Stimulated activated CD8-positive, alpha-beta memory T cell treated with anti-CD3 and anti-CD28 coated beads, Interleukin-15, amount 100 ng/mL, for 48 hours (primary cell): ENCODE results near the gene ENTHD1.

Source experiments
- DNase-seq, 2 donors: peaks; one replicate each; pipeline ENCODE4 v3.0.0-alpha.2; 2020; ENCODE audit warnings: low read depth in 2 of 2

ENTHD1 gene

GRCh38 chr22:39731881-39732555 lies 161.5 kb downstream of the ENTHD1 start:
- DNase-seq = no peak

- DNase-seq = no peak
Observed at GRCh38 chr22:39731481-39731880, 162.1 kb downstream of the ENTHD1 start.

- DNase-seq = no peak
Observed at GRCh38 chr22:39729141-39729934, 164.2 kb downstream of the ENTHD1 start.

GRCh38 chr22:39728236-39728860 lies 165.2 kb downstream of the ENTHD1 start:
- no peak for DNase-seq

GRCh38 chr22:39727541-39727940 lies 166.0 kb downstream of the ENTHD1 start:
- no peak for DNase-seq

- no peak for DNase-seq
Observed at GRCh38 chr22:39725351-39726035, 168.1 kb downstream of the ENTHD1 start.

GRCh38 chr22:39724857-39725256 lies 168.7 kb downstream of the ENTHD1 start:
- DNase-seq = no peak

- DNase-seq = no peak
Observed at GRCh38 chr22:39724390-39724789, 169.2 kb downstream of the ENTHD1 start.

GRCh38 chr22:39723899-39724351 lies 169.6 kb downstream of the ENTHD1 start:
- no peak for DNase-seq

- no peak for DNase-seq
Observed at GRCh38 chr22:39723463-39723862, 170.1 kb downstream of the ENTHD1 start.

- no peak for DNase-seq
Observed at GRCh38 chr22:39722501-39722900, 171.1 kb downstream of the ENTHD1 start.

- DNase-seq = no peak
Observed at GRCh38 chr22:39722032-39722325, 171.6 kb downstream of the ENTHD1 start.

GRCh38 chr22:39721206-39722031 lies 172.1 kb downstream of the ENTHD1 start:
- DNase-seq = no peak

GRCh38 chr22:39719559-39720450 lies 173.8 kb downstream of the ENTHD1 start:
- DNase-seq = no peak

- no peak for DNase-seq
Observed at GRCh38 chr22:39718921-39719475, 174.6 kb downstream of the ENTHD1 start.

- DNase-seq = no peak
Observed at GRCh38 chr22:39718206-39718605, 175.4 kb downstream of the ENTHD1 start.

- DNase-seq = no peak
Observed at GRCh38 chr22:39717099-39717498, 176.5 kb downstream of the ENTHD1 start.

GRCh38 chr22:39716534-39716933 lies 177.0 kb downstream of the ENTHD1 start:
- no peak for DNase-seq

- DNase-seq = no peak
Observed at GRCh38 chr22:39715778-39716495, 177.6 kb downstream of the ENTHD1 start.
